Astrocyte (in vitro differentiated cells and primary cell): ENCODE data around the gene NFATC3. TPM values are rescaled to one million over a fixed set of nuclear protein-coding genes. Genes with fewer than 3 reads are reported as not detected.

Experiments used
- DNase-seq: peaks from one replicate; pipeline ENCODE4 v3.0.0-alpha.2; 2010; ENCODE audit warnings: low read depth
- FAIRE-seq: peaks from 2 replicates; lab custom pipeline; 2011; peaks lifted over from hg19 to GRCh38; lab: Jason Lieb, UNC
- H2AFZ ChIP-seq: 2 replicates; pipeline ENCODE4 v1.6.0; 2012; ENCODE audit warnings: low read depth, low read length, inconsistent platforms
- H3K27ac ChIP-seq: 2 replicates; pipeline ENCODE4 v1.5.1; 2011; ENCODE audit warnings: low read depth, low read length, inconsistent platforms
- H3K27me3 ChIP-seq: 2 replicates; pipeline ENCODE4 v1.6.0; 2011; ENCODE audit warnings: low read length, inconsistent platforms; ENCODE audit not compliant: insufficient read depth
- H3K36me3 ChIP-seq: 2 replicates; pipeline ENCODE4 v1.5.1; 2011; ENCODE audit warnings: low read length, inconsistent platforms; ENCODE audit not compliant: insufficient read depth
- H3K4me1 ChIP-seq: 2 replicates; pipeline ENCODE4 v1.5.1; 2011; ENCODE audit warnings: low read length, inconsistent platforms; ENCODE audit not compliant: insufficient read depth
- H3K4me2 ChIP-seq: 2 replicates; pipeline ENCODE4 v1.6.0; 2012; ENCODE audit warnings: low read length, inconsistent platforms
- H3K4me3 ChIP-seq: 2 replicates; pipeline ENCODE4 v1.5.1; 2011; ENCODE audit warnings: low read depth, mild to moderate bottlenecking, low read length, inconsistent platforms; ENCODE audit not compliant: insufficient read depth
- H3K79me2 ChIP-seq: 2 replicates; pipeline ENCODE4 v1.6.0; 2012; ENCODE audit warnings: mild to moderate bottlenecking, low read length, inconsistent platforms; ENCODE audit not compliant: insufficient read depth
- H3K9ac ChIP-seq: 2 replicates; pipeline ENCODE4 v1.6.0; 2012; ENCODE audit warnings: mild to moderate bottlenecking, low read length, inconsistent platforms
- H3K9me3 ChIP-seq: 2 replicates; pipeline ENCODE4 v1.5.1; 2012; ENCODE audit warnings: low read depth, mild to moderate bottlenecking, low read length, inconsistent platforms; ENCODE audit not compliant: insufficient read depth
- H4K20me1 ChIP-seq: 2 replicates; pipeline ENCODE4 v1.6.0; 2012; ENCODE audit warnings: low read length, inconsistent platforms; ENCODE audit not compliant: insufficient read depth
- H3K27ac Mint-ChIP-seq: one replicate; pipeline ENCODE4 v1.8.0; 2021; ENCODE audit warnings: mild to moderate bottlenecking, mixed read lengths; ENCODE audit not compliant: unreplicated experiment
- H3K27me3 Mint-ChIP-seq: one replicate; pipeline ENCODE4 v1.8.0; 2021; ENCODE audit warnings: low read depth, mixed read lengths; ENCODE audit not compliant: unreplicated experiment
- H3K36me3 Mint-ChIP-seq: one replicate; pipeline ENCODE4 v1.8.0; 2021; ENCODE audit warnings: low read depth, mixed read lengths; ENCODE audit not compliant: unreplicated experiment
- H3K4me1 Mint-ChIP-seq: one replicate; pipeline ENCODE4 v1.8.0; 2021; ENCODE audit warnings: low read depth, mixed read lengths; ENCODE audit not compliant: unreplicated experiment
- H3K4me3 Mint-ChIP-seq: one replicate; pipeline ENCODE4 v1.8.0; 2021; ENCODE audit warnings: mild to moderate bottlenecking, moderate library complexity, mixed read lengths; ENCODE audit not compliant: unreplicated experiment
- H3K9me3 Mint-ChIP-seq: one replicate; pipeline ENCODE4 v1.8.0; 2021; ENCODE audit warnings: mild to moderate bottlenecking, mixed read lengths; ENCODE audit not compliant: unreplicated experiment
- EZH2 ChIP-seq: IDR thresholded peaks from 2 replicates; pipeline ENCODE4 v1.6.1; 2012; ENCODE audit warnings: mild to moderate bottlenecking, low read length, inconsistent platforms; ENCODE audit not compliant: insufficient read depth
- total RNA-seq: library from RNA; stranded (reverse); gene quantifications from 2 replicates; pipeline ENCODE4 v1.2.1, GENCODE V29; 2021
- TF ChIP-seq, protein P1 (sequence below): IDR thresholded peaks from 2 replicates; pipeline ENCODE4 v1.5.1; 2011; ENCODE audit warnings: low read depth, mild to moderate bottlenecking, inconsistent platforms, low read length, moderate library complexity; ENCODE audit not compliant: insufficient read depth

Gene NFATC3
- total RNA-seq, 1 donor from 2014 or later: 34.0 TPM

DNA sequence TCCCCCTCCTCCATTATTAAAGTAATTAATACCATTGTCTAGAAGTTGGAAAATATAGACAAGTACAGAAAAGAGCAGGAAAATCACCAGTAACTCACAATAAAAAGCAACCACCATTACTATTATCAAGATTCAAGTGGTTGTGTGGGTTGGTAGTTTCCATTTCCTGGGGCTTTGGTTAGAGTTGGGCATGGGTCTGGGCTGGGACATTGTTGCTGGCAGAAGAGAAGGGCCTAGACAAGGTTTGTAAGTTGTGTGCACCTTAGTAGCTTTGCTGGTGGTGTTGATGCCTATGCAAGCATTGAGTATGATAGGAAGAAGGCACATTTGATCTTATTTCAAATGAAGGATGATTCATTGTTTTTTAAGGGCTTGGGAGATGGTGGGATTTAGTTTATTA is 25.4 kb upstream of the NFATC3 start:
- no peak overlapping the region for H3K4me3 ChIP-seq
- H3K4me1 ChIP-seq: peaks cover 10% of the 10 kb centered on the region
- H3K9me3 ChIP-seq: no peaks in the 10 kb centered on the region
- Mint-ChIP-seq H3K4me3 (no peak overlapping the region), H3K27me3 (no peaks in the 10 kb centered on the region), H3K27ac (no peak overlapping the region), H3K9me3 (no peaks in the 10 kb centered on the region), H3K4me1 (peaks cover 4% of the 10 kb centered on the region), H3K36me3 (peaks cover 21% of the 10 kb centered on the region)
- TF ChIP-seq EZH2: no peak
- TF ChIP-seq, protein P1, sequence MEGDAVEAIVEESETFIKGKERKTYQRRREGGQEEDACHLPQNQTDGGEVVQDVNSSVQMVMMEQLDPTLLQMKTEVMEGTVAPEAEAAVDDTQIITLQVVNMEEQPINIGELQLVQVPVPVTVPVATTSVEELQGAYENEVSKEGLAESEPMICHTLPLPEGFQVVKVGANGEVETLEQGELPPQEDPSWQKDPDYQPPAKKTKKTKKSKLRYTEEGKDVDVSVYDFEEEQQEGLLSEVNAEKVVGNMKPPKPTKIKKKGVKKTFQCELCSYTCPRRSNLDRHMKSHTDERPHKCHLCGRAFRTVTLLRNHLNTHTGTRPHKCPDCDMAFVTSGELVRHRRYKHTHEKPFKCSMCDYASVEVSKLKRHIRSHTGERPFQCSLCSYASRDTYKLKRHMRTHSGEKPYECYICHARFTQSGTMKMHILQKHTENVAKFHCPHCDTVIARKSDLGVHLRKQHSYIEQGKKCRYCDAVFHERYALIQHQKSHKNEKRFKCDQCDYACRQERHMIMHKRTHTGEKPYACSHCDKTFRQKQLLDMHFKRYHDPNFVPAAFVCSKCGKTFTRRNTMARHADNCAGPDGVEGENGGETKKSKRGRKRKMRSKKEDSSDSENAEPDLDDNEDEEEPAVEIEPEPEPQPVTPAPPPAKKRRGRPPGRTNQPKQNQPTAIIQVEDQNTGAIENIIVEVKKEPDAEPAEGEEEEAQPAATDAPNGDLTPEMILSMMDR: no peak
- H4K20me1 ChIP-seq: peaks cover 4% of the 10 kb centered on the region
- no peak overlapping the region for H3K4me2 ChIP-seq
- no peak overlapping the region for H3K9ac ChIP-seq
- H2AFZ ChIP-seq: no peak overlapping the region
- FAIRE-seq (no peak), DNase-seq (no peak)
- no peak overlapping the region for H3K27ac ChIP-seq
- peaks cover 8% of the 10 kb centered on the region for H3K36me3 ChIP-seq
- H3K79me2 ChIP-seq: no peaks in the 10 kb centered on the region
- no peaks in the 10 kb centered on the region for H3K27me3 ChIP-seq

DNA sequence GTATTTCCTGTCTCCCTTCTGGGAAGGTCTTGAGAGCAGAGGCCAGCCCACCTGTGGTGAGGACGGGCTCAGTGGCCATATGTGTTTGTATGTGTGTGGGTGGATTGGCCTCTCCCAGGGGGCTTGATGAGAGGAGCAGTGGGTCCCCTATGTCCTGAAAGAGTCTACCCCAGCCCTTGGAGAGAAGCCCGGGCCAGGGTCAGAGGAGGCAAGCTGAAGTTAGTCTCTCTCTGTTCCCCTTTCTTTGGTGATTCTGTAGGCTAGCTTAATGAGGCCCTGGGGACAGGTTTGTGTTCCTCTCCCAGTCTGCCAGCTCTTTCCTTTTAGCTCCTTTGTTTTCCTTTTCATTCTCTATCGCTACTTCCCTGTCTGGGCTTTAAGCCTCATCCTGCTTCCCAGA is 23.8 kb upstream of the NFATC3 start:
- H3K9ac ChIP-seq: no peak overlapping the region
- H3K9me3 ChIP-seq: no peaks in the 10 kb centered on the region
- no peaks in the 10 kb centered on the region for H3K27me3 ChIP-seq
- no peak overlapping the region for H3K4me3 ChIP-seq
- no peak for TF ChIP-seq EZH2
- TF ChIP-seq, protein P1: no peak
- Mint-ChIP-seq H3K4me1 (peaks cover 12% of the 10 kb centered on the region), H3K27ac (no peak overlapping the region), H3K9me3 (no peaks in the 10 kb centered on the region), H3K4me3 (no peak overlapping the region), H3K36me3 (peaks cover 21% of the 10 kb centered on the region), H3K27me3 (no peaks in the 10 kb centered on the region)
- H3K79me2 ChIP-seq: no peaks in the 10 kb centered on the region
- H3K4me1 ChIP-seq: peaks cover 24% of the 10 kb centered on the region
- peaks cover 5% of the 10 kb centered on the region for H4K20me1 ChIP-seq
- no peak overlapping the region for H3K27ac ChIP-seq
- no peak for FAIRE-seq
- peaks cover 6% of the 10 kb centered on the region for H3K36me3 ChIP-seq
- H2AFZ ChIP-seq: no peak overlapping the region
- no peak overlapping the region for H3K4me2 ChIP-seq
- DNase-seq: no peak

DNA sequence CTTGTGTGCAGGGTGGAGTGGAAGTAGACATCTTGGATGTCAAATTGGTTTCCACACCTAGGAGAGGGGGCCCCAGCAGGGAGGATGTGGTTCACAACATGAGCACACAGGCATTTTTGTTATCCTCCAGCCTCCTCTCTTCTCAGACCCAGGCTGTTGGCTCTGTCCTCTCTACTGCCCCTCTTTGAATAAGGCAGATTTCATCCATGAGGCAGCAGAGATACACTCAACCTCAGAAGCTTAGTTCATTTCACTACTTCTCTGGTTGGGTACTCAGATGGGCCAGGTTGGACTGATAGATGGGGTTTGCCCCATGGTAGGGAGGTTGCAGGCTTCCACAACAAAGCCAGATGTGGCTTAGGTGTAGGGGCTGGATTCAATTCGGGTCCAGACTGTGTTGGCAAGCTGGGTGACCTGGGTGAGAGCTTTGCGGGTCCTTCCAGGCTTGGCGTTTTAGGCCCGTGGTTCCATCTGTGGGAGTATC is 22.2 kb upstream of the NFATC3 start:
- Histone ChIP-seq H3K27ac (no peak overlapping the region), H3K4me2 (no peak overlapping the region), H2AFZ (no peak overlapping the region), H4K20me1 (peaks cover 5% of the 10 kb centered on the region), H3K4me1 (peaks cover 25% of the 10 kb centered on the region), H3K4me3 (no peak overlapping the region), H3K79me2 (no peaks in the 10 kb centered on the region), H3K27me3 (no peaks in the 10 kb centered on the region), H3K9ac (no peak overlapping the region), H3K36me3 (peaks cover 4% of the 10 kb centered on the region), H3K9me3 (no peaks in the 10 kb centered on the region)
- Mint-ChIP-seq H3K9me3 (no peaks in the 10 kb centered on the region), H3K27ac (no peak overlapping the region), H3K4me1 (peaks cover 12% of the 10 kb centered on the region), H3K36me3 (peaks cover 19% of the 10 kb centered on the region), H3K27me3 (no peaks in the 10 kb centered on the region), H3K4me3 (no peak overlapping the region)
- TF ChIP-seq EZH2: no peak
- TF ChIP-seq, protein P1: no peak
- FAIRE-seq (no peak), DNase-seq (no peak)
